ENCODE data around the gene FHOD3.

GRCh38 chr18:36296650-36297416, 680 bp upstream of the FHOD3 start:
- no peak for TF ChIP-seq POLR2AphosphoS5 (IDR thresholded peaks at IDR 0.05; ENCODE audit: low read depth, low read length)
- TF ChIP-seq POLR2A (IDR thresholded peaks at IDR 0.05; ENCODE audit: low read depth, low read length): no peak

All from GM12892 (cell line).